Measurements from ENCODE around the gene LEP.
"Not testable (repeated sequence)": the region's sequence is repeated elsewhere in the genome, so short reads cannot be mapped to it uniquely, and the experiment has no call there.

Gene LEP

DNA sequence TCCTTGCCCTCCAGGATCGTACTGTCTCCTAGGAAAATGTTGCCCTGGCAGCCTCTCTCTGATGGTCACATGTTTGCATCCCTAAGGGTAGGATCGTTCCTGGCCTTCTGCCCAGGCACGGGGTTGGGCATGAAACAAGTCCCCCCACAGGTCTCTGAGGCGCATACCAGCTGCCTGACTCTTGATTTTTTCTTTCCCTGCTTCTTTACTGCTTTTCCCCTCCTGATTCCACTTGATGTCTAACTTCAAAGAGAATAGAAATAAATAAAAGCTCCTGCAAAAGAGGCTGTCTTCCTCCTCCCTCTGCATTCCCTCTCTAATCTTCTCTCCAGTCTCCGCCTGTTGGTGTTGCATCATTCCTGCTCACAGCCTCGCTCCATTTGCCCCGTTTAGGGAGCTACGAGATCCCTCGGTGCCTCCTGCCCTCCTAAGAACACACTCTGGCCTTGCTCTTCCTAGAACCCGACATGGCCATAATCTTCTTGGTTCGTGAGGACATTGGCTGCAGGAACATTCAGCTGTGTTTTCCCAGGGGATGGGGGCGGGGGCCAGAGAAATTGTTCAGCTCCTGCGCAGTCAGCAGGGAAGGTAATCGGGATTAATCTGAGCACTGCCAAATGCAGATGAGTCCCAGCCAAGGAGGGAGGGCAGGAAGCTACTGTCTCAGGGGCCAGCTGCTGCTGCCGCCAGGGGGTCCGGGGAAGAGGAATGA is 26.0 kb downstream of the LEP start:
- no peak overlapping the region for H3K4me3 Mint-ChIP-seq
- peaks cover 19% of the 10 kb centered on the region for H3K27me3 Mint-ChIP-seq (ENCODE audit: low read depth)
- H3K36me3 Mint-ChIP-seq (ENCODE audit: low read depth): no peaks in the 10 kb centered on the region
- H3K9me3 Mint-ChIP-seq: no peaks in the 10 kb centered on the region
- no peak overlapping the region for H3K27ac Mint-ChIP-seq
- no peaks in the 10 kb centered on the region for H3K4me1 Mint-ChIP-seq (ENCODE audit: low read depth)

DNA sequence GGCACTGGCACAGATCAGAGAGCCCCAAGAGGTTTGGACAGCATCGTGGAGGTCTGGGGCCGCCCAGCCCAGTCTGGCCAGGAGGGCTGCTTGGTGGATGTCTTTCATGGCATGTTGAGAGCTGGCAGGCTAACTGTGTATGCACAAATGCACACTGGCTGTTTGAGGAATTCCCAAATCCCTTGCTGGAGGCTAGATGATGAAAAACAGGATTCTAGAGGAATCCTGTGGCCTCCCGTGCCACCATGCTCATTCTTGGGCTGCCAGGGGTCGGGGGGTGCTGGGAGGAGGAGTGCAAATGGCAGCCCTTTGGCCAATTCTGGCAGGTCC is 26.5 kb downstream of the LEP start:
- Mint-ChIP-seq H3K36me3 (ENCODE audit: low read depth) (no peaks in the 10 kb centered on the region), H3K4me3 (no peak overlapping the region), H3K27me3 (ENCODE audit: low read depth) (peaks cover 23% of the 10 kb centered on the region), H3K9me3 (no peaks in the 10 kb centered on the region), H3K4me1 (ENCODE audit: low read depth) (no peaks in the 10 kb centered on the region), H3K27ac (no peak overlapping the region)

DNA sequence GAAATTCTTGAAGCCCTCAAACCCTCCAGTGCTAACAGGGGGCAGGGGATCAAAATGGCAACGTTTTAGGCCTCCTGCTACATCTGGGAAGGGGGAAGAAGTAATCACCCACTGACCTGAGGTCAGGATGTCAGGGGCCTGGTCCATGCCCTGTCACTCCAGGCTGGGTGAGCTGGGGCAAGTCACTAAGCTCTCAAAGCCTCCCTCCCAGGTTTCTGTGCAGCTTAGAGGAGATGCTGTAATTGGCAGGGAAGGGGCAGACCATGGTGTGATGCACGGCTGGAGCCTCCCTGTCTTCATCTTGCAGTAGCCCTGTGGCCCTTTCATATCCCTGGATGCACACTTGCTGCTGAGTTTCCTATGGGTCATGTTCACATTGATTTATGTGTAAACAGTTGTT is 27.2 kb downstream of the LEP start:
- Mint-ChIP-seq H3K27me3 (ENCODE audit: low read depth) (peaks cover 30% of the 10 kb centered on the region), H3K4me1 (ENCODE audit: low read depth) (no peaks in the 10 kb centered on the region), H3K36me3 (ENCODE audit: low read depth) (no peaks in the 10 kb centered on the region), H3K4me3 (no peak overlapping the region), H3K27ac (no peak overlapping the region), H3K9me3 (no peaks in the 10 kb centered on the region)

GRCh38 chr7:128270826-128271272 is 29.8 kb downstream of the LEP start:
- H3K9me3 Mint-ChIP-seq: no peaks in the 10 kb centered on the region
- H3K27ac Mint-ChIP-seq: no peak overlapping the region

GRCh38 chr7:128271471-128271941 is 30.4 kb downstream of the LEP start:
- Mint-ChIP-seq H3K27ac (no peak overlapping the region), H3K9me3 (no peaks in the 10 kb centered on the region), H3K4me1 (ENCODE audit: low read depth) (peaks cover 2% of the 10 kb centered on the region), H3K27me3 (ENCODE audit: low read depth) (peaks cover 50% of the 10 kb centered on the region), H3K4me3 (no peak overlapping the region), H3K36me3 (ENCODE audit: low read depth) (no peaks in the 10 kb centered on the region)

More at GRCh38 chr7:128270826-128271272, 29.8 kb downstream of the LEP start:
- Mint-ChIP-seq H3K4me1 (ENCODE audit: low read depth) (no peaks in the 10 kb centered on the region), H3K36me3 (ENCODE audit: low read depth) (no peaks in the 10 kb centered on the region), H3K4me3 (no peak overlapping the region), H3K27me3 (ENCODE audit: low read depth) (peaks cover 50% of the 10 kb centered on the region)

GRCh38 chr7:128271942-128272481 is 30.9 kb downstream of the LEP start:
- Mint-ChIP-seq H3K4me1 (ENCODE audit: low read depth) (peaks cover 2% of the 10 kb centered on the region), H3K27ac (no peak overlapping the region), H3K9me3 (no peaks in the 10 kb centered on the region), H3K27me3 (ENCODE audit: low read depth) (peaks cover 48% of the 10 kb centered on the region), H3K4me3 (no peak overlapping the region), H3K36me3 (ENCODE audit: low read depth) (no peaks in the 10 kb centered on the region)

DNA sequence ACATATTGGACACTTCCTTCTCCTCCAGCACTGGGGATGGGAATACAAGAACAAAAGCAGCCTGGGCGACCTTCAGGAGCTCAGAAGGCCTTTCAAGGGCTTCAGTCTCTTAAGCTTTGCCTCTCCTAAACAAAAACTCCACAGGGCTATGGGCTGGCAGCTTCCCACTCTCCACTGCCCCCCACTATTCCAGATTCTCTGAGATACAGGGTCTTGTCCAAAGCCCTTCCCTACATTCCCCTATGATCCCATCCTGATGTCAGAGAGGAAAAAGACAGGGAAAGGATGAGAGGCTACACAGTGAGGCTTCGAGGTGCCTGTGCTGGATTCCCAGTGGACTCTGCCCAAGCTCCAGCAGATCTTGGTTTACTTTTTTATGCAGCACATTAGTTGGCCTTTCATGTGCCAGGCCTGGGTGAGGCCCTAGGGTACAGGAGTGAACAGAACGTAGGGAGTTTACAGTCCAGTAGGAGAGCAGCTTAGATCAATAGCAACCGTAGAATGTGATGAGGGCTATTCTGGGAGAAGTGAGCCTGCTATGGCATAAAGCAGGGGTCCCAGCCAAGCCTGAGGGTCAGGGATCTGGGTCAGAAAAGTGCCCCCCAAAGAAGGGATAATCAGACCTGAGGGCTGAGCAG is 33.3 kb downstream of the LEP start:
- H3K4me3 Mint-ChIP-seq: no peak overlapping the region

DNA sequence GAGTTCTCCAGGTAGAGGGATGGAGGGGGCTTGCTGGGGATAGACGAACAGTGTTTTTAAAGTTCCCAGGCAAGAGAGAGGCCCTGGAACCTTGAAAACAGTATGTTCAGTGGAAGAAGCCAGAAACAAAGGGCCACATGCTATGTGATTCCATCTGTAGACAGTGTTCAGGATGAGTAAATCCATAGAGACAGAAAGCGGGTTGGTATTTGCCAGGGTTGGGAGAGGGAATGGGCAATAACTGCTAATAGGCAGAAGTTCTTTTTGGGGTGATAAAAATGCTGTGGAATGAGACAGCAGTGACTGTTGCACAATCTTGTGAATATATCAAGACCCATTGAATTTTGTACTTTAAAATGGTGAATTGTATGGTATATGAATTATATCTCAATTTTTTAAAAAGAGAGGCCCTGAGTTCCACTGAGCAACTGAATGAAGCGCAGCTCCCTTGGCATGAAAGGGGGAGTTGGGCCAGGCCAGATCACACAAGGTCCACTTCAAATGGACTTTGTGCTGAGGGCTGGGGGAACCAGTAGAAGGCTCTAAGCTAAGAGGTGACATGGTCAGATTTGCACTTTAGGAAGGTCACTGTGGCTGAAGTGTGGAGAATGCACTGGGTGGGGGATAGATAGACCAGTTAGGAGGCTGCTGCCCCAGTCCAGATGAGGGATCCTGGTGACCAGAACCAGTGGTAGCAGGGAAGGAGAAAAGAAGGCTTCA is 34.0 kb downstream of the LEP start:
- Mint-ChIP-seq H3K4me1 (ENCODE audit: low read depth) (peaks cover 2% of the 10 kb centered on the region), H3K36me3 (ENCODE audit: low read depth) (no peaks in the 10 kb centered on the region), H3K27me3 (ENCODE audit: low read depth) (peaks cover 33% of the 10 kb centered on the region), H3K27ac (no peak overlapping the region), H3K4me3 (no peak overlapping the region), H3K9me3 (peaks cover 5% of the 10 kb centered on the region)

More for the DNA sequence above, 33.3 kb downstream of the LEP start:
- peaks cover 39% of the 10 kb centered on the region for H3K27me3 Mint-ChIP-seq (ENCODE audit: low read depth)
- H3K9me3 Mint-ChIP-seq: no peaks in the 10 kb centered on the region
- peaks cover 2% of the 10 kb centered on the region for H3K4me1 Mint-ChIP-seq (ENCODE audit: low read depth)
- H3K27ac Mint-ChIP-seq: no peak overlapping the region
- H3K36me3 Mint-ChIP-seq (ENCODE audit: low read depth): no peaks in the 10 kb centered on the region

- no peak overlapping the region for H3K27ac Mint-ChIP-seq
- no peak overlapping the region for H3K4me3 Mint-ChIP-seq
- peaks cover 2% of the 10 kb centered on the region for H3K4me1 Mint-ChIP-seq (ENCODE audit: low read depth)
- no peaks in the 10 kb centered on the region for H3K36me3 Mint-ChIP-seq (ENCODE audit: low read depth)
- H3K27me3 Mint-ChIP-seq (ENCODE audit: low read depth): peaks cover 33% of the 10 kb centered on the region
- peaks cover 7% of the 10 kb centered on the region for H3K9me3 Mint-ChIP-seq
Measured at GRCh38 chr7:128275681-128276080, 34.6 kb downstream of the LEP start.

- H3K4me3 Mint-ChIP-seq: no peak overlapping the region
- no peaks in the 10 kb centered on the region for H3K36me3 Mint-ChIP-seq (ENCODE audit: low read depth)
- peaks cover 19% of the 10 kb centered on the region for H3K27me3 Mint-ChIP-seq (ENCODE audit: low read depth)
- peaks cover 2% of the 10 kb centered on the region for H3K4me1 Mint-ChIP-seq (ENCODE audit: low read depth)
- H3K9me3 Mint-ChIP-seq: peaks cover 10% of the 10 kb centered on the region
- H3K27ac Mint-ChIP-seq: no peak overlapping the region
Measured at GRCh38 chr7:128278366-128278765, 37.3 kb downstream of the LEP start.

- H3K27me3 Mint-ChIP-seq (ENCODE audit: low read depth): peaks cover 14% of the 10 kb centered on the region
- peaks cover 2% of the 10 kb centered on the region for H3K4me1 Mint-ChIP-seq (ENCODE audit: low read depth)
- no peak overlapping the region for H3K4me3 Mint-ChIP-seq
- H3K27ac Mint-ChIP-seq: no peak overlapping the region
- peaks cover 10% of the 10 kb centered on the region for H3K9me3 Mint-ChIP-seq
- H3K36me3 Mint-ChIP-seq (ENCODE audit: low read depth): no peaks in the 10 kb centered on the region
Measured at GRCh38 chr7:128279124-128279713, 38.1 kb downstream of the LEP start.

GRCh38 chr7:128280451-128280850 is 39.4 kb downstream of the LEP start:
- H3K27ac Mint-ChIP-seq; H3K4me1 Mint-ChIP-seq (ENCODE audit: low read depth); H3K36me3 Mint-ChIP-seq (ENCODE audit: low read depth); H3K27me3 Mint-ChIP-seq (ENCODE audit: low read depth); H3K9me3 Mint-ChIP-seq; H3K4me3 Mint-ChIP-seq: not testable (repeated sequence)

DNA sequence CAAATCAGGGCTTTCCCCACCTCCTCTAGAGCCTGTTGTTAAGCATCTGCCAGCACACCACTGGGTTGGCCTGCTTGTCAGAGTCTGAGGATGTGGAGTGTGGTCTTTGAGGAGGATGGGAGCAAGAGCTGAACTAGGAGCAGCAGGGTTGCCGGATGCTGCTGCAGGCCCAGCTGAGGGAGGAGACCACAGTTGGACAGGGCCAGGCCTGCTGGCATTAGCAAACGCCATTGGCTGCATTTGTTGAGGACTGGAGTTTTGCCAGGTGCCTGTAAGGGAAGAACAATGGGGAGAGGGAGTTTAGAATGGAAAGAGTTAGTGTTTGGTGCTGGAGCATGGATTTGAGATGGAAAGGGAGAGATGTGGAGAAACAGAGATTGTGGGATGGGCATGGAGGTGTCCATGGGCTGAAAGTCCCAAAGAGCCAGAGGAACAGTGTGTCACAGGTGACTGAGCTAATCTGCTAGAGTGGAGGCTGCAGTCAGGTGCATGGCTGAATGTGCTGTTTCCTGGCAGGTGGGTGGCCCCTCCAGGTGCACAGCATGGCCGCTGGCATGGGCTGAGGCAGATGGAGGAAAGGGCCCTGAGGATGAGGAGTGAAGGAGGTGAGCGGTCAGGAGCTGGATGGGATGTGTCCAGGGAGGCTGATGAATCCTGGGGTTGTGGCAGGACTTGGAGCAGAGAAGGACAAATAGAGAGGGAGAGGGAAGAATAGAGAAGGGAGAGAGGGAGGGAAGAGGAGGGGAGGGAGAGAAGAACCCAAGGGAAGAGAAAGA is 40.7 kb downstream of the LEP start:
- Mint-ChIP-seq H3K9me3 (peaks cover 10% of the 10 kb centered on the region), H3K27ac (no peak overlapping the region), H3K36me3 (ENCODE audit: low read depth) (no peaks in the 10 kb centered on the region), H3K4me1 (ENCODE audit: low read depth) (no peaks in the 10 kb centered on the region), H3K27me3 (ENCODE audit: low read depth) (peaks cover 3% of the 10 kb centered on the region), H3K4me3 (no peak overlapping the region)

DNA sequence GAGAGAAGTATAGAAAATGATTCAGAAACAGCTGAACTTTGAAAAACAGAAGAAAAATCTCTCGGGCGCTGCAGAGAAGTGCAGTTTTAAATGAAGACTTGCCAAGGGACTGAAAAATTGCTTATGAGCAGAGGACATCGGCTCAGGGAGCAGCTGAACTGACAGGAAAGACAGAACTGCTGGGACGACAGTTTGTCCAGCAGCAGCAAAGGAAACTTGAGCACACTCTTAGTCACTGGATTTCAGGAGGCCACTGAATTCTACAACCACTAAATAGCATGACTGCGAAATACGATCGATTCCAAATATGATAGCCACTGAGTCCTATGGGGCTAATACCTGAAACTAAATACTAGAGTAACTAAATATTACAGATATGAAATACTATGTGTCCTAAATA is 43.0 kb downstream of the LEP start:
- Mint-ChIP-seq H3K4me3 (no peak overlapping the region), H3K9me3 (peaks cover 10% of the 10 kb centered on the region), H3K27ac (no peak overlapping the region), H3K4me1 (ENCODE audit: low read depth) (no peaks in the 10 kb centered on the region), H3K36me3 (ENCODE audit: low read depth) (no peaks in the 10 kb centered on the region), H3K27me3 (ENCODE audit: low read depth) (peaks cover 3% of the 10 kb centered on the region)

Data from T-helper 1 cell treated with Interleukin-12 subunit alpha and Interleukin-12 subunit beta and Interleukin-4 antibody, amounts not matched to agents 30 μg/mL and 1 μg/mL, for 36 hours (primary cell).